ENCODE data around the gene PLEKHG4B. TPM values are rescaled to one million over a fixed set of nuclear protein-coding genes. Genes with fewer than 3 reads are reported as not detected.

Gene PLEKHG4B
- total and polyA plus RNA-seq, 2 of the 4 experiments (the other 2 are of a cell fraction) = 1.1 TPM

DNA sequence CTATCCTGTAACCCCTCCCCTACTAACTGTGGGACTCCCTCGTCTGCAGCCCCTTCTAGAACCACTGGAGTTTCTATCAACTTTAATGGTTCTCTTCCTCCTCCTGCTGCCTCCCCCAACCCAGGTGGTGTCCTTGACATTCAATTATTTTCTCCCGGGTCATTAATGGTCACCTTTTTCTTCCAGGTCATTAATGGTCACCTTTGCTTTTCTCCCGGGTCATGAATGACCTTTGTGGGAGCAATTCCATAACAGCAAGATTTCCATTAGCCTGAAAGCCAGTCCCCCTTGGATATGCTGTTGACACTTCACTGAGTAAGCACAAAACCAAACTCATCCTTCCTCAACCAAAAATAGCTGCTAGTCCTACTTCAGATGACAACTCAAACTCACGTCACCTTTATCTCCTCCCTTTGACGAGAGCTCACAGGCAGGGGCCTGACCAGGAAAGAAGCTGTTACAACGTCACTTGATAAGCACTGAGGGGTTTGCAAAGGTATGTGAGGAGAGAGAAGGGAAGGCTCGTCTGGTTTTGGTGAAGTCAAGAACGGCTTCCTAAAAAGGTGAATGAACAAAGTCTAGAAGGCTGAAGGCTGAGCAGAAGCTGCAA lies 115.1 kb downstream of the PLEKHG4B start:
- no peak for DNase-seq
- Histone ChIP-seq H2BK120ac (ENCODE audit: low read depth, low read length) (no peak overlapping the region), H4K8ac (ENCODE audit: low read depth in 2 of 2, low read length in 2 of 2) (no peak overlapping the region), H3K56ac (ENCODE audit: extremely low read depth, insufficient read depth, low read length) (no peak overlapping the region), H2AK9ac (replicated peaks; ENCODE audit: low read depth, low read length, poor library complexity) (no peak overlapping the region), H2AK5ac (ENCODE audit: low read depth, low read length) (no peak overlapping the region), H3K4me3 (ENCODE audit: insufficient read depth, low read depth, low read length) (no peak overlapping the region), H4K20me1 (ENCODE audit: insufficient read depth, low read length) (peaks cover 38% of the 10 kb centered on the region), H3K23ac (ENCODE audit: low read depth, low read length) (no peak overlapping the region), H2BK5ac (ENCODE audit: low read depth, low read length, poor library complexity, severe bottlenecking) (no peak overlapping the region), H4K91ac (ENCODE audit: insufficient read depth, low read depth, low read length) (no peak overlapping the region), H3K4me2 (ENCODE audit: low read depth, low read length) (no peak overlapping the region), H3K27me3 (ENCODE audit: control insufficient read depth, insufficient read depth, low read length) (no peaks in the 10 kb centered on the region), H4K5ac (ENCODE audit: low read depth, low read length) (no peak overlapping the region), H3K18ac (ENCODE audit: low read depth, low read length) (no peak overlapping the region), H2AFZ (replicated peaks; ENCODE audit: low read length, poor library complexity) (no peak overlapping the region), H3K14ac (replicated peaks; ENCODE audit: low read depth, low read length) (no peak overlapping the region), H3K36me3 (ENCODE audit: control insufficient read depth, insufficient read depth, low read length) (peaks cover 16% of the 10 kb centered on the region), H2BK15ac (ENCODE audit: low read depth, low read length) (no peak overlapping the region), H3K79me1 (ENCODE audit: low read depth in 1 of 2, low read length in 2 of 2) (peaks cover 25 to 35% of the 10 kb centered on the region in 2 experiments), H3K9me1 (ENCODE audit: insufficient read depth, low read length) (peaks cover 6% of the 10 kb centered on the region; the same call in 1 of the 2 replicates), H3K9ac (ENCODE audit: low read depth, low read length) (no peak overlapping the region), H3K4me1 (ENCODE audit: control insufficient read depth, insufficient read depth, low read length) (0 out of 2 replicates have a peak, but pooled peaks cover 2% of the 10 kb centered on the region), H3K9me3 (ENCODE audit: control insufficient read depth, insufficient read depth, low read length) (no peaks in the 10 kb centered on the region), H2BK20ac (ENCODE audit: low read depth, low read length) (no peak overlapping the region), H3K4ac (ENCODE audit: low read depth, low read length) (no peak overlapping the region), H3K27ac (ENCODE audit: insufficient read depth, low read length) (no peak overlapping the region)
- CTCF ChIA-PET = interaction anchor here (1.1 kb wide), 1 partner anchor 18 kb away, joined by 5 read pairs; no protein-coding TSS in a partner anchor
- BruUV-seq (replicated peaks) = no TSS peak
- in situ Hi-C loops (cut with MboI; ENCODE audit: low sequenced_read_pairs) = no loop called here
- dilution Hi-C loops (cut with HindIII; ENCODE audit: low sequenced_read_pairs, unreplicated experiment) = no loop called here
- POLR2A ChIA-PET (ENCODE audit: unreplicated experiment) = no interaction called here
- ATAC-seq (ENCODE audit: low read depth) = no peak
- WGBS, 2 experiments (ENCODE audit: extremely low coverage in 2 of 2, insufficient read length in 1 of 2) = 84% methylated on average over 5 of the region's 8 CpGs; no CpG with 5 or more reads in 1 of the 2 experiments
- TF ChIP-seq ELK1 (IDR thresholded peaks at IDR 0.05; ENCODE audit: borderline replicate concordance, low read depth, low read length) (no peak), SMC3 (IDR thresholded peaks at IDR 0.05; ENCODE audit: low read depth, low read length) (no peak), MXI1 (IDR thresholded peaks at IDR 0.05; ENCODE audit: borderline replicate concordance, low read depth, low read length) (no peak), USF2 (IDR thresholded peaks at IDR 0.05; ENCODE audit: low read depth, low read length) (no peak), MAFK (IDR thresholded peaks at IDR 0.05; ENCODE audit: low read depth, low read length) (no peak), CHD1 (IDR thresholded peaks at IDR 0.05; ENCODE audit: low read depth, low read length) (no peak), FOS (IDR thresholded peaks at IDR 0.05; ENCODE audit: low read depth, low read length) (no peak), RCOR1 (IDR thresholded peaks at IDR 0.05; ENCODE audit: insufficient replicate concordance, low read length) (no peak)
- intact Hi-C loops (cut with micrococcal nuclease) = no loop called here

Measured in IMR-90 (cell line).